ENCODE results near the gene IDH1.
A peak's percentile ranks its signal among the peaks of the same experiment; 100 is the strongest.
"Not testable (repeated sequence)": the region's sequence is repeated elsewhere in the genome, so short reads cannot be mapped to it uniquely, and the experiment has no call there.

The IDH1 gene

DNA sequence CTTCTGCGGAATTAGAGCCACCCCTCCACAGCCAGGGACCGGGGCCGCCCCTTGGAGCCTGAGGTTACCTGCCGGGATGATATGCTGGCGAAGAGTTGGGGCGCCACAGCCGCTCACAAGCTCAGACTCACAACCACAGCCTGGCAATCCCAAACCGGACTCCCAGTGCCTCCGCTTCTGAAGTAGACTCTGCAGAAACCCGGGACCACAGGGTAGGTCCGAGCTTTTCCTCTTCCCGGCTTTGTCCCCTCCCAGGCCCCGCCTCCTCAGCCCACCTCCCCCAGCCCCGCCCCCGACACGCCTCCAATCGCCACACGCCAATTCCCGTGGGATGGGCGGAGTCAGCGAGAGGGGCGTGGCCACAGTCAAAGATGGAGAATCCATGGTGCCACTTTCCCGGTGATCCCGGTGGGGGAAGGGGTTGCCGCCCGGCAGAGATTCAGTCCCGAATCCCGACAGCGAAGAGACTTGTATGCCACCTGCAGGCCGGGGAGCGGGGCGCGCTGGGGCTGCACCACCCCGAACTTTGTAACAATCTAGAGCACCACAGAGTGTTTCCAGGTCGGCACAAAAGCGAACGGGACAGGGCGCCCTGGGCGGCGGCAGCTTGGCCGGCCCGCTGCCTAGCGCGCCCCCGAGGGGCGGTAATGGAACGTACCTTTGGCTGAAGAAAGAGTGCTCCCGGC lies at the start of gene IDH1:
IDH1 (minus strand) TSS at position 201 of the 686 bp plus-strand sequence. CDS start 3,520 bp downstream, outside the sequence.
- DNase-seq (ENCODE audit: low spot score): peak; percentile 96

DNA sequence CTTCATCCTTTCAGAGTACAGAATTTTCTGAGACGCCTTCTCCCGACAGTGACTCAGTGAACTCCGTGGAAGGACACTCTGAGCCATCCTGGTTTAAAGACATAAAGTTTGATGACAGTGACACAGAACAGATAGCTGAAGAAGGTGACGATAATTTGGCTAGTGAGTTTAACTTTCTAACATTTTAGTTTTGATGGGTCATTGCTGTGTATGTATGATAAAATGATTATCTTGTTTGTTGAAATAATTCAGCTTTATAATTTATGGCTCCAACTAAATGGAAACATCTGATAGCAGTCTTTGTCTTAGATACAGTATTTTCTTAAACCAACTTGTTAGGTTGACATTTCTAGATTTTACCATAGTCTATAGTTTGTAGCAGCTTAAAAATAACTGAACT lies 49.3 kb upstream of the IDH1 start:
- DNase-seq (ENCODE audit: low spot score): no peak

- DNase-seq (ENCODE audit: low spot score): no peak
Measured at GRCh38 chr2:208300847-208301618, 46.2 kb upstream of the IDH1 start.

GRCh38 chr2:208297961-208298360 lies 43.1 kb upstream of the IDH1 start:
- DNase-seq (ENCODE audit: low spot score): no peak

DNA sequence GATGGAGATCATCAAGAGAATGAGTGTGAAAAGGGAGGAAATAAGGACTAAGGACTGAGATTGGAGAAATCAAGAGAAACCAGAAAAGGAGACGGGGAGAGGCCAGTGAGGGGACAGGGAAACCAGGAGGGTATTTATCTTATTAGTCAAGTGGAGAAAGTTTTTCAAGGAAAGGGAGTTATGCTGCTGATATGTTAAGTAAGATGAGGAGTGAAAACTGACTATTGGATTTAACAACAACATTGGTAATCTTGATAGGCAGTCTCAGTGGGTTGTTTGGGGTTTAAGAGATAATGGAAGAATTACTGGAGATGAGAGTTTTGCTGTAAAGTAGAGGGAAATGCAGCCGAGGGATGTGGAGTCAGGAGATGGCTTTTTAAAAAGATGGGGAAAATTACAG lies 41.7 kb upstream of the IDH1 start:
- DNase-seq (ENCODE audit: low spot score): no peak

DNA sequence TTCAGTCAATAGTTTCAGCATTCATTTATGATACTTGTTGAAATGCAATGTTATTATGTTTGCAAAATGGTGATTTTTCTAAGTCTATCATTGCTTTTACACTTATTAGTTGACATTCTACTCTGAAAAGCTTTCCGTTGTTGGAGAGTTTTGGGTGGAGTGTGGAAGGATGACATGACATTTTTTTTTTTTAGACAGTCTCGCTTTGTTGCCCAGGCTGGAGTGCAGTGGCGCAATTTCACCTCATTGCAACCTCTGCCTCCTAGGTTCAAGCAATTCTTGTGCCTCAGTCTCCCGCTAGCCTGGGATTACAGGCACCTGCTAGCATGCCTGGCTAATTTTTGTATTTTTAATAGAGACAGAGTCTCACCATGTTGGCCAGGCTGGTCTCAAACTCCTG lies 41.0 kb upstream of the IDH1 start:
- no peak for DNase-seq (ENCODE audit: low spot score)

DNA sequence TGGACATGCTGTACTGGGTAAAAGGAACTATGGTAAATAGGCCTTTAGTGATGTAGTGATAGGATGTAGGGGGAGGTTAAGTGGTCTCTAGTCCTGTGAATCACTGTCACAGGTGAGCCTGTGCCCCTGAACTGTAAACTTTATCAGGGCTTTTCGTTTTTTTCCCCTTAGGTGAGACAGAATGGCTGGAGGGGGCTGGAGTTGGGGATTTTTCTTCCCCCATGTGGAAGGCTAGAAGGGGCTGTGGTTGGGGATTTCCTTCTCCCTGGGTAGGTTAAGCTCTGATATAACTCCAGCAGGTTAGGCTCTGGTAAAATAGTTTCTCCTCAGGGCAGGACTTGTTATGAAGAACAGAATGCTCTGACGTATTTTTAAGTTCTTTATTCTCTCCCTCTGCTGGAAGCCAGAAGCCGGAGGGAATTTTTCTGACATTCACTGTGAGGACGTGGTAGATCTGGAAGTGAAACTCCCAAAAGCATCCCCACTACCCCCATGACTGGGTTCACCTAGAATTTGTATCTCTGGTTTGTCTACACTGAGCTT lies 39.7 kb upstream of the IDH1 start:
- DNase-seq (ENCODE audit: low spot score): no peak

DNA sequence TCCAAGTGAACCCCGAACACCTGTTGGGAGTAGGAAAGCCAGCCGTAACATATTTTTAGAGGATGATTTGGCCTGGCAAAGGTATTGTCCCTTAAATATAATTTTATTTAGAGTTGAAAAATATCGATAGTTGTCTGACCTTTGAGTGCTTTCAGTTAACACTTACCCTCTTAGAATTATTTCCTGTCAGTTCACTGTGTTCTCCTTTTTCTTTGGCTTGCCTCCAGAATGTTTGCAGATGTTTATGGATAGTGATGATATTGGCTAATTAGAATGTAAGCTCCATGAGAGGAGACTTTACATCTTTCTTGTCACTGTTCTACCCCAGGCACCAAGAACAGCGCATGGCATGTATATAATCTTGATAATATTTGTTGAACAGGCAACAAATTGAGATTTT lies 31.0 kb upstream of the IDH1 start:
- DNase-seq (ENCODE audit: low spot score): no peak

- no peak for DNase-seq (ENCODE audit: low spot score)
Measured at GRCh38 chr2:208280933-208281332, 26.1 kb upstream of the IDH1 start.

- no peak for DNase-seq (ENCODE audit: low spot score)
Measured at GRCh38 chr2:208280234-208280633, 25.4 kb upstream of the IDH1 start.

GRCh38 chr2:208279236-208279635 lies 24.4 kb upstream of the IDH1 start:
- no peak for DNase-seq (ENCODE audit: low spot score)

DNA sequence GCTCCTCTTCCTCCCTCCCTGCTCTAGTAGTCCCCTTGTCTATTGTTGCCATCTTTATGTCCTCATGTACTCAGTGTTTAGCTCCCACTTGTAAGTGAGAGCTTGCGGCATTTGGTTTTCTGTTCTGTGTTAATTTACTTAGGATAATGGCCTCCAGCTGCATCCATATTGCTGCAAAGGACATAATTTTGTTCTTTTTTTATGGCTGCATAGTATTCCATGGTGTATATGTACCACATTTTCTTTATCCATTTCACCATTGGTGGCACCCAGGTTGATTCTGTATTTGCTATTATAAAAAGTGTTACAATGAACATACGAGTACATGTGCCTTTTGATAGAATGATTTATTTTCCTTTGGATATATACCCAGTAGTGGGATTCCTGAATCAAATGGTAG lies 23.7 kb upstream of the IDH1 start:
- no peak for DNase-seq (ENCODE audit: low spot score)

GRCh38 chr2:208274748-208275147 lies 19.9 kb upstream of the IDH1 start:
- no peak for DNase-seq (ENCODE audit: low spot score)

DNA sequence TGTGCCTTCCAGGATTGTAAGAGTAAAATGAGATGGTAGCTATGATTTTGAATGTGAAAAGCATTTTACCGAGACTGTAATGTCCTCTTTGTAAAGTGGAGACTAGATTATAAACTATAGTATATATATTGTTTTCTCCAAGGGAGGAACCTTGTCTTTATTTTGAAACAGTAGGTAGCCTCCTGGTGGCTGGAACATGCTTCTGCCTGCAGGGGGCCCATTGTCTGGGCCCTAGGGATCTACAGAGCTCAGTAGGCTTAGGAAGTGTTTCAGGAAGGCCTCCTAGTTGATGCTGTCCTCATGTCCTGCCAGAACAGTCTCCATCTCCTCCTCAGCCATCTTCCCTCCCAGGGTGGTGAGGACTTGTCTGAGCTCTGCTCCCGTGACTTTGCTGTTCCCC lies 14.2 kb upstream of the IDH1 start:
- DNase-seq (ENCODE audit: low spot score): no peak

DNA sequence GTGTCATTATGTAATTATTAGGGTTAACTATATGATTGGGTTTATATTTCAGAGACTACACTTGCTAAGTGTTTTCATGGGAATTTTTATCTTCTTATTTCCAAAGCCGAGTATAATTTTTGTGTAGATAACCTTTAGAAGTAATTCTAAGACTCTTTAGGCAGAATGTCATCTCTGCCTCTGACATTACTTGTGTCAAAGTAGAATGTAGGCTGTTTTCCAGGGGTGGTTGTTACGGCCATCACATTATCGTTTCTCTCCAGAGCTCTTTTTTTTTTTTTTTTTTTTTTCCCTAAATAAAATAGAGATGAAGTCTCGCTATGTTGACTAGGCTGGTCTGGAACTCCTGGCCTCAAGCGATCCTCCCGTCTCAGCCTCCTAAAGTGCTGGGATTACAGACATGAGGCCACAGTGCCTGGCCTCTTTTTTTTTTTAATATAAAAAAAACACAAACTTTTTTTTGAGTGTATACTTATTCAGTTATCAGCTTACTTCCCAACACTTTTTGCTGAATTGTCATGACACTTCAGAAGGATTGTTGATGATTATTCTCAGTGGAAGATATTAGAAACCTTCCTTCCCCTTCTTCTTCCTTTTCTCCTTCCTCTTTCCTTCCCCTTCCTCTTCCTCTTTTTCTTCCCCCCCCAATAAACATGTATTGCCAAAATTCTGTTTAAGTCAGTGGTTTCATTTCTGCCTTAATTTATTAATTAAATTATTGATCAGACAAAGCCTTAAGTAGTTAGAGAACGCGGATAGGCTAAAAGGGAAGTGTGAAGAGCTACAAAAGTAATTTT lies 13.5 kb upstream of the IDH1 start:
- no peak for DNase-seq (ENCODE audit: low spot score)

DNA sequence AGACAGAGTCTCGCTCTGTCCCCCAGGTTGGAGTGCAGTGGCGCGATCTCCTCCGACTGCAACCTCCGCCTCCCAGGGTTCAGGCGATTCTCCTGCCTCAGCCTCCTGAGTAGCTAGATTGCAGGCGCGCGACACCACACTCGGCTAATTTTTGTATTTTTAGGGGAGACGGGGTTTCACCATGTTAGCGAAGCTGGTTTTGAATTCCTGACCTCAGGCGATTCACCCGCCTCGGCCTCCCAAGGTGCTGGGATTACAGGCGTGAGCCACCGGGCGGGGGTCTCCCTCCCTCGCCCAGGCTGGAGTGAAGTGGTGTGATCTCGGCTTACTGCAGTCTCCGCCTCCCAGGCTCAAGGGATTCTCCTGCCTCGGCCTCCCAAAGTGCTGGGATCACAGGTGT lies 12.7 kb upstream of the IDH1 start:
- DNase-seq (ENCODE audit: low spot score): not testable (repeated sequence)

DNA sequence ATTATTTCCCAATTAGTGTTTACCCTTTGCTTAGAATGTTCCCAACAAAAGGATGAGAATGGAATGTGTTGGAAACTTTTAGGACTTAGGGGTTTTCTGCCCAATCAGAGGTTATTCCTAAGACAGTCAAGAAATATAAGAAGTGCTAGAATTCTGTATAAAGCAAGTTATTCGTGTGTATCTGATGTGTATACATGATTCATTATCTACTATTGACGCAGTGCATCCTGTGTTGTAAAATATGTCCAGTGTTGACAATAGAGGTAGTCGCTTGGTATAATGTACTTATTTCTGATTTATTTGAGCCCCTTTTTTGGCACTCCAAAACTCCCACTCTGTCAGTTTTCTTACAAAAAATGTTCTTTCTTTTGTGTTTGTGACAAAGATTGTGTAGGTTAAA lies 12.1 kb upstream of the IDH1 start:
- no peak for DNase-seq (ENCODE audit: low spot score)

GRCh38 chr2:208266553-208266893 lies 11.7 kb upstream of the IDH1 start:
- no peak for DNase-seq (ENCODE audit: low spot score)

DNA sequence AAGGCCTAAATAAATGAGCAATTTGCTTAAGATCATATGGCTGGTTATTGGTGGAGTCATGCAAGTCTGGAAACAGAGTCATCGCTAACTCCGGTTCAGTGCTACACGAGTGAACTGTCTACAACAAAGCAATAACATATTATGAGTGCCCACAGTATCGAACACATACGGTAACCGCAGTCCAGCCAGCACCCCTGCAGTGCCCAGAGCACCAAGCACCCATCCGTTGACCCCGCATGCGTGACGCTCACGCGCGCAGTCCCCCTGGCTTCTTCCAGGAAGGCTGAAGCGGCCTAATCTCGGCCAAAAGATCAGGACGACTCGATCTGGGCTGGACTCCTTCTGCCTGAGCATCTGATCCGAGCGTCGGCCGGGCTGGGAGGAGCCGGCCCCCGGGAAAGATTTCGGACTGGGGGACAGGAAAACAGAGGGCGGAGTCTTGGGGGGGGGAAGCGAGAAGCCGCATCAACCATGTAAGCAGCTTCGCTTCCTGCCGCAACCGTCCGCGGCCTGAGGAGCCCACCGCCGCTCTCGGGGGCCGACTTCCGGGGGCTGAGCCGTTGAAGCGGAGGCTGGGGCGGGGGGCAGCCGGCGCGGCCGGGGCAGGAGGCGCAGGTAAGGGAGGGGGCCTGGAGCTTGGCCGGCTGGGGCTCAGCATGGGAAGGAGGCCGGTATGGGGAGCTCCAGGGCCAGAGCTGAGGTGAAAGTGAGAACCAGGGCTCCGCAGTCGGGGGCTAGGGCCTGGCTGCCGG lies 11.1 kb upstream of the IDH1 start, which contains the start of gene PIKFYVE:
PIKFYVE (plus strand) TSS at position 455 of the 752 bp plus-strand sequence. CDS start 5,265 bp downstream, outside the sequence.
- DNase-seq (ENCODE audit: low spot score): peak; percentile 99

- DNase-seq (ENCODE audit: low spot score): peak; percentile 72
Measured at GRCh38 chr2:208265371-208265800, 10.5 kb upstream of the IDH1 start.
